Pons (tissue), 1 donor: ENCODE data around the gene NSL1.
A peak's percentile ranks its signal among the peaks of the same experiment; 100 is the strongest.
"Not testable (repeated sequence)": the region's sequence is repeated elsewhere in the genome, so short reads cannot be mapped to it uniquely, and the experiment has no call there.

Experiments used
- DNase-seq: peaks from one replicate; pipeline ENCODE4 v3.0.0-alpha.2; 2016; ENCODE audit warnings: low spot score

NSL1 gene

GRCh38 chr1:212791676-212792395 lies at the start of gene NSL1, which contains the start of gene TATDN3:
TSS of gene NSL1 (minus strand) at chr1:212791777. CDS start at chr1:212791763, 14 bp downstream.
TSS of gene TATDN3 (plus strand) at chr1:212791894. CDS start at chr1:212791922, 28 bp downstream.
- peak; percentile 83 for DNase-seq

DNA sequence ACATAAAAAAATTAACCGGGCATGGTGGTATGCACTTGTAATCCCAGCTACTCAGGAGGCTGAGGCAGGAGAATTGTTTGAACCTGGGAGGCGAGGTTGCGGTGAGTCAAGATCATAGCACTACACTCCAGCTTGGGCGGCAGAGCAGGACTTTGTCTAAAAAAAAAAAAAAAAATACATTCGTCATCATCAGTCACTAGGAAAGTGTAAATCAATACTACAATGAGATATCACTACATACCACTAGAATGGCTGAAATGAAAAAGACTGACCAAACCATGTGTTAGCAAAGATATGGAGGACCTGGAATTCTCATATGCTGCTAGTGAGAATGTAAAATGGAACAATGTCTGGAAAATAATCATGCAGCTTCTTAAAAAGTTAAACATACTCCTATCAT lies 46.6 kb upstream of the NSL1 start:
- DNase-seq, result no peak

DNA sequence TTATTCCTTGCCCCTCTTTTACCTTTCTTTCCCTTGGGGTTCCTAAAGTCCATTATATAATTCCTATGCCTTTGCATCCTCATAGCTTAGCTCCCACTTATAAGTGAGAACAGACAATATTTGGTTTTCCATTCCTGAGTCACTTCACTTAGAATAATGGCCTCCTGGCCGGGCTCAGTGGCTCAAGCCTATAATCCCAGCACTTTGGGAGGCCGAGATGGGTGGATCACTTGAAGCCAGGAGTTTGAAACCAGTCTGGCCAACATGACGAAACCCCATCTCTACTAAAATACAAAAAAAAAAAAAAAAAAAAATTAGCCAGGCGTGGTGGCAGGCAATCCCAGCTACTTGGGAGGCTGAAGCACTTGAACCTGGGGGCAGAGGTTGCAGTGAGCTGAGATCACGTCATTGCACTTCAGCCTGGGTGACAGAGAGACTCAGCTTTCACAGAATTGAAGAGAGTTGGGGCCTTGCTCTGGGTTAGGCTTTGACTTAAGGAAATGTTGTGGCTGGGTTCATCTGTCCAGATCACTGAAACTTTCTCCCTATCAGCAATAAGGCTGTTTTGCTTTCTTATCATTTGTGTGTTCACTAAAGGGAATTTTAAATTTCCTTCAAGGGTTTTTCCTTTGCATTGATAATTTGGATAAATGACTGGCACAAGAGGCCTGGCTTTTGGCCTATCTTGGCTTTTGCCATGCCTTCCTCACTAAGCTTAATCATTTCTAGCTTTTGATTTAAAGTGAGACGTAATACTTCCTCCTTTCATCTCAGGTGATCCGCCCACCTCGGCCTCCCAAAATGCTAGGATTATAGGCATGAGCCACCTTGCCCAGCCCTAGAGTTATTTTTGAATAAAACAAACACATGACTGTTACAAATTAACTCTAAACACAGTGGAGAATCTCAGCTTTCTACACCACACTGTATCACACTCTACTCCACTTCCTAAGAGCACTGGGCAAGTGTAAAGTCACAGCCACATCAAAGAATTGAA lies 41.9 kb upstream of the NSL1 start:
- not testable (repeated sequence) for DNase-seq

- DNase-seq, result no peak
These were observed 36.8 kb upstream of the NSL1 start for GRCh38 chr1:212828395-212828794.

GRCh38 chr1:212827831-212828278 lies 36.3 kb upstream of the NSL1 start:
- DNase-seq, result no peak

DNA sequence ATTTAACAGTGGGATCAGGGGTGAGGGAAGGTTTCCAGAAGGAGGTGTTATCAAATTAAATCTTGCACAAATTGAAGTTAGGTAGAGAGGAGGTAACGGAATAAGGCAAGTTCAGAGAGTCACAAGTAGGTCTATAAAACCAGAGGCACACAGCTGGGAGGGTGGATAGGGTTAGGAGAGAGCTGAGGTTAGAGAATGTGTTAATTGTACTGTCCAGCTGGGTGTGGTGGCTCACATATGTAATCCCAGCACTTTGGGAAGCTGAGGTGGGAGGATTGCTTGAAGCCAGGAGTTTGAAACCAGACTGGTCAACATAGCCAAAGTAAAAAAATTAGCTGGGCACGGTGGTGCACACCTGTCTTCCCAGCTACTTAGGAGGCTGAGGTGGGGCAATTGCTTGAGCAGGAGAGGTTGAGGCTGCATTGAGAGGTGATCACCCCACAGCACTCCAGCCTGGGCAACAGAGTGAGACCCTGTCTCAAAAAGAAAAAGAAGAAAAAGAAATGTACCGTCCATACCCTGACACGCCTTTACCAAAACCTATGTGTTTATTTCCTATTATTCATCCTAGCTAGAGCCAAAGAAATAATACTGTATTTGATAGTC lies 35.7 kb upstream of the NSL1 start:
- no peak for DNase-seq

- no peak for DNase-seq
These were observed 34.3 kb upstream of the NSL1 start for GRCh38 chr1:212825798-212826452.

DNA sequence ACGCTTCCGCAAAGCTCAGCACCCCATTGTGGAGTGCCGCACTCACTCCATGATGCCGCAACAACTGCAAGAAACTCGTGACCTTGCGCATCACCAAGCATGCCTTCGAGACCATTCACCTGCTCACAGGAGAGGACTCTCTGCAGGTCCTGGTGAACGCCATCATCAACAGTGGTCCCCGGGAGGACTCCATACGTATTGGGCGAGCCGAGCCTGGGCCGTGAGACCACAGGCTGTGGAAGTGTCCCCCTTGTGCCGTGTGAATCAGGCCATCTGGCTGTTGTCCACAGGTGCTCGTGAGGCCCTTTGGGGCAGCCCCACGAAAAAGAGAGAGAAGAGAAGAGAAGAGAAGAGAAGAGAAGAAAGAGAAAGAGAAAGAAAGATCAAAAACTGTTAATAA lies 32.6 kb upstream of the NSL1 start:
- DNase-seq, result no peak

GRCh38 chr1:212822956-212823355 lies 31.4 kb upstream of the NSL1 start:
- no peak for DNase-seq

GRCh38 chr1:212820969-212821368 lies 29.4 kb upstream of the NSL1 start:
- DNase-seq, result no peak

DNA sequence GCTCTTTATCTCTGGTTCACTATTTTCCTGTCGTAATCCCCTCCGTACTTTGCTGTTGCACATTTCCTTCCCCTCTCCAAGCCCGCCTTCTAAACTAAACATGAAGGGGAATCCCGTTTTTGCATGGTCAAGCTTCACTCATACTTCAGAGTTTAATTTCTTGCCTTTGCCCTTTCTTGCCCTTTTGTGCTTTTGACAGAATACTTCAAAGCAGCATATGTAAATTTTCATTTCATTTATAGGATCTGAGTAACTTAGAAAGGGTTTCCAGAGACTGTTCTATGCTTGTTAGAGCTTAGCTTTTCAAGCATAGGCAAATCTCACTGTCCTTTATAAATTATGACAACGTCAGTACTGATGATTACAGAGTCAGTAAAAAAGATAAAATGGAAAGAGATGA lies 28.1 kb upstream of the NSL1 start:
- DNase-seq, result no peak

- no peak for DNase-seq
These were observed 25.1 kb upstream of the NSL1 start for GRCh38 chr1:212816567-212817278.

DNA sequence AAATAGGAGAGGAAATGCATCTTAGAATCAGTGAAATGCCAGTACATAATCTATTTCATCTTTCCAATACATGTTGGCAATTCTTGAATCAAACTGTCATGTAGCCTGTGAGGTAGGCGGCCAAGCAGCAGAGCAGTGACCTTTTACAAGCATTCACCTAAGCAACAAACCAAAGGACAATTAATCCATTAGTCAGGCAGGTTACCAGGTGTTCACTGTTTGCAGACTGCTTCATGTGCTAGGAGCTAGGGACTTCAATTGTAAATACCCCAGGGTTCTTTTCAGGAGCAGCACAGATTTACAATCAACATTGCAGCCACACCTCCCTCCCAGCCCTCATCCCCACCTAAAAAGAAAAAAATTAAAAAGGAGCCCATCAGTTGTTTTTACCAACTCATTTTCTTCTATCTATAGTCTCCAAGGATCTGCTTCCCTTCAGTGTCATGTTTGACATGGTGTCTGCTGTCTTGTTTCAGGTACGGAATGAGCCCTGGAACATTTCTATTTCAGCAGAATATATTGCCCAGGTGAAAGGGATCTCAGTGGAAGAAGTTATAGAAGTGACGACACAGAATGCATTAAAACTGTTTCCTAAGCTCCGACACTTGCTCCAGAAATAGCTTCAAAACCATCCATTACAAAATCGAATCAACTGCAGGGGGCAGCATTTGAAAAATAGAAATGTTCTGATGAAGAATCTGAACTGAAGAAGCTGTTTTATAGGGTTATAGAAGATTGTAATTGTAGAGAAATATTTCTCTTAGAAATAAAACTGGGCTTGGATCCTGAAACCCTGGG lies 23.2 kb upstream of the NSL1 start:
- peak; percentile 59 for DNase-seq

DNA sequence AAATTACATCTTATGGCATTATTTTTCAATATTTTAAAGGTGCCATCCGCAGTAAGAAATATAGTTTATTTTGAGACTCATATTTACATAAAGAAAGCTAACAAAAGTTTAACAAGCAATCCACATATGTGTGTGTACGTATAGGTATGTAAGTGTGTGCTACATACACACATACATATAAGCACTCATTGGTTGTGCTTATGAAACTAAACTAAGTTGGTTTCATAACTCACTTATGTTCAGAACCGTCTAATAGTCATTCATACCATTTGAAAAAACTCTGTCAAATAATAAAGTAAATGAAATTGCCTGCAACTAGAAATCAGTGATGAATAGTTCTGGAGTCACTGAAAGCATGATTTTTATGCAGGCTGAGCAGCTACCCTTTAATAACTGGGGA lies 14.2 kb upstream of the NSL1 start:
- no peak for DNase-seq

- no peak for DNase-seq
These were observed 6.1 kb upstream of the NSL1 start for GRCh38 chr1:212797681-212798080.

GRCh38 chr1:212794561-212795014 lies 3.0 kb upstream of the NSL1 start:
- DNase-seq, result peak; percentile 95

DNA sequence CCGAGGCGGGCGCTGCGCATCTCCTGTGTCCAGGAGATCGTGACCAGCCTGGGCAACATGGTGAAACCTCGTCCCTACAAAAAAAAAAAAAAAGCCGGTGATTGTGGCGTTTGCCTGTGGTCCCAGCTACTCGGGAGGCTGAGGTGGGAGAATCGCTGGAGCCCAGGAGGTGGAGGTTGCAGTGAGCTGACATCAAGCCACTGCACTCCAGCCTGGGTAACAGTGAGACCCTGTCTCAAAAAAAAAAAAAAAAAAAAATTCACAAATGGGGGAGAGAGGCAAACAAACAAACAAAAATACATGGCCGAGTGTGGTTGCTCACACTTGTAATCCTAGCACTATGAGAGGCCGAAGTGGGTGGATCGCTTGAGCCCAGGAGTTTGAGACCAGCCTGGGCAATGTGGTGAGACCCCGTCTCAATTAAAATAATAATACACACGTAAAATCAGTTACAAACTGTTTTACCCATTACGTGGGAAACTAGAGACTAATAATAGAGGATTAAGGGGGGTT lies 875 bp upstream of the NSL1 start:
- DNase-seq, result no peak

GRCh38 chr1:212791261-212791675 lies 309 bp downstream of the NSL1 start:
- DNase-seq, result no peak

DNA sequence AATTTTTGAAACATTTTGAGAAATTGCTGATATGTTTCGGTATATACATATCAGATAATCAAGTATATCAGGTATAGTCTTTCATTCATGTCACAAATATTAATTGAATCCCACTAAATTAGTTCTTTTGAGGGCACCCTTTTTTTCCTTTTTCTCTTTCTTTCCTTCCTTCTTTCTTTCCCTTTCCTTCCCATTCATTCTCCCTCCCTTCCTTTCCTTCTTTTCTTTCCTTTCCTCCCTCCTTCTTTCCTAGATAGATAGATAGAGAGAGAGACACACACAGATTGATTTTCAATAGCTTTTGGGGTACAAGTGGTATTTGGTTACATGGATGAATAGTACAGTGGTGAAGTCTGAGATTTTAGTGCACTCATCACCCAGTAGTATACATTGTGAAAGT lies 5.7 kb downstream of the NSL1 start:
- no peak for DNase-seq

GRCh38 chr1:212783976-212784375 lies 7.6 kb downstream of the NSL1 start:
- no peak for DNase-seq
